ENCODE data around the gene BEND4.

BEND4 gene

GRCh38 chr4:42080306-42080705 lies 72.1 kb downstream of the BEND4 start:
- H3K4me3 ChIP-seq (ENCODE audit: low read length in 2 of 2): no peak overlapping the region
- no peaks in the 10 kb centered on the region for H3K4me1 ChIP-seq (ENCODE audit: control insufficient read depth in 2 of 2, insufficient read depth in 1 of 2, low read depth in 1 of 2, low read length in 2 of 2)
- no peak overlapping the region for H3K9ac ChIP-seq (ENCODE audit: low read depth, low read length, poor library complexity)
- H3K14ac ChIP-seq (ENCODE audit: low read length): no peak overlapping the region
- H4K8ac ChIP-seq (ENCODE audit: low read depth, low read length): no peak overlapping the region
- H2BK12ac ChIP-seq (ENCODE audit: low read length): no peak overlapping the region
- no peak overlapping the region for H3K27ac ChIP-seq (replicated peaks; ENCODE audit: low read length)
- H3K23ac ChIP-seq (ENCODE audit: low read depth, low read length, poor library complexity): no peak overlapping the region
- H3K36me3 ChIP-seq (replicated peaks in 1 of 2; ENCODE audit: control insufficient read depth in 2 of 2, insufficient read depth in 2 of 2, low read length in 2 of 2): peaks cover 4 to 52% of the 10 kb centered on the region in 2 donors
- no peak overlapping the region for H2BK5ac ChIP-seq (ENCODE audit: low read length)
- H2BK15ac ChIP-seq (ENCODE audit: low read length): no peak overlapping the region
- H2AK5ac ChIP-seq (ENCODE audit: low read depth, low read length): no peak overlapping the region
- H4K91ac ChIP-seq (ENCODE audit: low read depth, low read length, poor library complexity): no peak overlapping the region
- H3K4ac ChIP-seq (ENCODE audit: low read length): no peak overlapping the region
- no CpG with 5 or more reads among the region's 3 CpGs for WGBS, 2 donors (ENCODE audit: extremely low coverage in 2 of 2, insufficient read length in 2 of 2, insufficient replicate concordance in 1 of 2)
- H3K9me3 ChIP-seq (replicated peaks in 1 of 2; ENCODE audit: control insufficient read depth in 2 of 2, insufficient read depth in 1 of 2, low read depth in 1 of 2, low read length in 2 of 2): no peaks in the 10 kb centered on the region
- H2AFZ ChIP-seq (ENCODE audit: low read length): no peak overlapping the region
- no peaks in the 10 kb centered on the region for H3K79me1 ChIP-seq (ENCODE audit: low read depth, low read length)
- H3K27me3 ChIP-seq (ENCODE audit: control insufficient read depth in 3 of 3, insufficient read depth in 3 of 3, low read depth in 1 of 3, low read length in 3 of 3): no peaks in the 10 kb centered on the region
- H2BK120ac ChIP-seq (ENCODE audit: low read depth, low read length): no peak overlapping the region
- H3K18ac ChIP-seq (ENCODE audit: low read length): no peak overlapping the region
- no peak for DNase-seq (ENCODE audit: low spot score)
- no peak overlapping the region for H3K4me2 ChIP-seq (ENCODE audit: insufficient read depth, low read length, poor library complexity, severe bottlenecking)

- H3K23ac ChIP-seq (ENCODE audit: low read depth, low read length, poor library complexity): no peak overlapping the region
- H3K4ac ChIP-seq (ENCODE audit: low read length): no peak overlapping the region
- H4K8ac ChIP-seq (ENCODE audit: low read depth, low read length): no peak overlapping the region
- no peaks in the 10 kb centered on the region for H3K27me3 ChIP-seq (ENCODE audit: control insufficient read depth in 3 of 3, insufficient read depth in 3 of 3, low read depth in 1 of 3, low read length in 3 of 3)
- no peak overlapping the region for H2AFZ ChIP-seq (ENCODE audit: low read length)
- H3K14ac ChIP-seq (ENCODE audit: low read length): no peak overlapping the region
- no peak for DNase-seq (ENCODE audit: low spot score)
- H3K4me3 ChIP-seq (ENCODE audit: low read length in 2 of 2): no peak overlapping the region
- H4K91ac ChIP-seq (ENCODE audit: low read depth, low read length, poor library complexity): no peak overlapping the region
- no peak overlapping the region for H2BK12ac ChIP-seq (ENCODE audit: low read length)
- no peak overlapping the region for H3K27ac ChIP-seq (replicated peaks; ENCODE audit: low read length)
- H3K79me1 ChIP-seq (ENCODE audit: low read depth, low read length): no peaks in the 10 kb centered on the region
- H2AK5ac ChIP-seq (ENCODE audit: low read depth, low read length): no peak overlapping the region
- H3K9ac ChIP-seq (ENCODE audit: low read depth, low read length, poor library complexity): no peak overlapping the region
- no peaks in the 10 kb centered on the region for H3K9me3 ChIP-seq (replicated peaks in 1 of 2; ENCODE audit: control insufficient read depth in 2 of 2, insufficient read depth in 1 of 2, low read depth in 1 of 2, low read length in 2 of 2)
- peaks cover 6 to 66% of the 10 kb centered on the region in 2 donors for H3K36me3 ChIP-seq (replicated peaks in 1 of 2; ENCODE audit: control insufficient read depth in 2 of 2, insufficient read depth in 2 of 2, low read length in 2 of 2)
- H3K4me1 ChIP-seq (ENCODE audit: control insufficient read depth in 2 of 2, insufficient read depth in 1 of 2, low read depth in 1 of 2, low read length in 2 of 2): no peaks in the 10 kb centered on the region
- no peak overlapping the region for H2BK5ac ChIP-seq (ENCODE audit: low read length)
- H3K18ac ChIP-seq (ENCODE audit: low read length): no peak overlapping the region
- no peak overlapping the region for H2BK120ac ChIP-seq (ENCODE audit: low read depth, low read length)
- no peak overlapping the region for H2BK15ac ChIP-seq (ENCODE audit: low read length)
- H3K4me2 ChIP-seq (ENCODE audit: insufficient read depth, low read length, poor library complexity, severe bottlenecking): no peak overlapping the region
Measured at GRCh38 chr4:42078184-42078801, 74.2 kb downstream of the BEND4 start.

DNA sequence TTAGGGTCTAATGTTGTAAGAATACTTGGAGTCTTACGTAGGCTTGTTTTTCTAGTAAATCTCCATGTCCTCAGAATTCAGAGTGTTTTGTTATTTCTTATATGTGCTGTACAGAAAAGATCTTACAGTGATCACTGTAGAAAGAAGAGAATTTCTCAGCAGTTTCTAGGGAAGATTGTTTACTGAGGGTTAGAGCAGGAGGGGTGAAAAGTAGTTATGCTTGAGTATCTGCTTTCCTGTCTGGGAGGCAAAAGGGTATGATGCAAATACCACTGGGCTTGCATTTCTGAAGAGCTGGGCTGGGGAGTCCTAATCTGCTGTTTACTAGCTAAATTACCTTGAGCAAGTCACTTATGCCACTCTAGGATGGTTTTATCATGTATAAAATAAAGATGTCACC lies 78.2 kb downstream of the BEND4 start:
- peaks cover 2 to 87% of the 10 kb centered on the region in 2 donors for H3K36me3 ChIP-seq (replicated peaks in 1 of 2; ENCODE audit: control insufficient read depth in 2 of 2, insufficient read depth in 2 of 2, low read length in 2 of 2)
- H3K27me3 ChIP-seq (ENCODE audit: control insufficient read depth in 3 of 3, insufficient read depth in 3 of 3, low read depth in 1 of 3, low read length in 3 of 3): no peaks in the 10 kb centered on the region

GRCh38 chr4:42070463-42070862 lies 82.0 kb downstream of the BEND4 start:
- no peak overlapping the region for H2BK15ac ChIP-seq (ENCODE audit: low read length)
- H2BK120ac ChIP-seq (ENCODE audit: low read depth, low read length): no peak overlapping the region
- H3K4me3 ChIP-seq (ENCODE audit: low read length in 2 of 2): no peak overlapping the region
- no peak overlapping the region for H2AK5ac ChIP-seq (ENCODE audit: low read depth, low read length)
- H2BK12ac ChIP-seq (ENCODE audit: low read length): no peak overlapping the region
- no peak overlapping the region for H3K9ac ChIP-seq (ENCODE audit: low read depth, low read length, poor library complexity)
- no peak for DNase-seq (ENCODE audit: low spot score)
- H3K27me3 ChIP-seq (ENCODE audit: control insufficient read depth in 3 of 3, insufficient read depth in 3 of 3, low read depth in 1 of 3, low read length in 3 of 3): no peaks in the 10 kb centered on the region
- no peak overlapping the region for H4K91ac ChIP-seq (ENCODE audit: low read depth, low read length, poor library complexity)
- H3K18ac ChIP-seq (ENCODE audit: low read length): no peak overlapping the region
- H3K79me1 ChIP-seq (ENCODE audit: low read depth, low read length): no peaks in the 10 kb centered on the region
- no peak overlapping the region for H3K27ac ChIP-seq (replicated peaks; ENCODE audit: low read length)
- no peaks in the 10 kb centered on the region for H3K9me3 ChIP-seq (replicated peaks in 1 of 2; ENCODE audit: control insufficient read depth in 2 of 2, insufficient read depth in 1 of 2, low read depth in 1 of 2, low read length in 2 of 2)
- H3K4me1 ChIP-seq (ENCODE audit: control insufficient read depth in 2 of 2, insufficient read depth in 1 of 2, low read depth in 1 of 2, low read length in 2 of 2): no peaks in the 10 kb centered on the region
- H4K8ac ChIP-seq (ENCODE audit: low read depth, low read length): no peak overlapping the region
- no peak overlapping the region for H2BK5ac ChIP-seq (ENCODE audit: low read length)
- H3K14ac ChIP-seq (ENCODE audit: low read length): no peak overlapping the region
- H3K4me2 ChIP-seq (ENCODE audit: insufficient read depth, low read length, poor library complexity, severe bottlenecking): no peak overlapping the region
- no peak overlapping the region for H3K4ac ChIP-seq (ENCODE audit: low read length)
- peaks cover 4 to 88% of the 10 kb centered on the region in 2 donors for H3K36me3 ChIP-seq (replicated peaks in 1 of 2; ENCODE audit: control insufficient read depth in 2 of 2, insufficient read depth in 2 of 2, low read length in 2 of 2)
- no peak overlapping the region for H2AFZ ChIP-seq (ENCODE audit: low read length)
- H3K23ac ChIP-seq (ENCODE audit: low read depth, low read length, poor library complexity): no peak overlapping the region
- no CpG with 5 or more reads among the region's 4 CpGs for WGBS, 2 donors (ENCODE audit: extremely low coverage in 2 of 2, insufficient read length in 2 of 2, insufficient replicate concordance in 1 of 2)

More for the DNA sequence above, 78.2 kb downstream of the BEND4 start:
- Histone ChIP-seq H3K4me2 (ENCODE audit: insufficient read depth, low read length, poor library complexity, severe bottlenecking) (no peak overlapping the region), H2BK12ac (ENCODE audit: low read length) (no peak overlapping the region), H2BK15ac (ENCODE audit: low read length) (no peak overlapping the region), H2AK5ac (ENCODE audit: low read depth, low read length) (no peak overlapping the region), H3K4me3 (ENCODE audit: low read length in 2 of 2) (no peak overlapping the region), H4K8ac (ENCODE audit: low read depth, low read length) (no peak overlapping the region), H3K18ac (ENCODE audit: low read length) (no peak overlapping the region), H3K9me3 (replicated peaks in 1 of 2; ENCODE audit: control insufficient read depth in 2 of 2, insufficient read depth in 1 of 2, low read depth in 1 of 2, low read length in 2 of 2) (no peaks in the 10 kb centered on the region), H3K9ac (ENCODE audit: low read depth, low read length, poor library complexity) (no peak overlapping the region), H3K79me1 (ENCODE audit: low read depth, low read length) (no peaks in the 10 kb centered on the region), H2AFZ (ENCODE audit: low read length) (no peak overlapping the region), H3K27ac (replicated peaks; ENCODE audit: low read length) (no peak overlapping the region), H2BK120ac (ENCODE audit: low read depth, low read length) (no peak overlapping the region), H3K4ac (ENCODE audit: low read length) (no peak overlapping the region), H3K23ac (ENCODE audit: low read depth, low read length, poor library complexity) (no peak overlapping the region), H2BK5ac (ENCODE audit: low read length) (no peak overlapping the region), H3K14ac (ENCODE audit: low read length) (no peak overlapping the region), H4K91ac (ENCODE audit: low read depth, low read length, poor library complexity) (no peak overlapping the region), H3K4me1 (ENCODE audit: control insufficient read depth in 2 of 2, insufficient read depth in 1 of 2, low read depth in 1 of 2, low read length in 2 of 2) (no peaks in the 10 kb centered on the region)
- DNase-seq (ENCODE audit: low spot score): no peak
- WGBS, 2 donors (ENCODE audit: extremely low coverage in 2 of 2, insufficient read length in 2 of 2, insufficient replicate concordance in 1 of 2): no CpG with 5 or more reads among the region's 1 CpG
